Mesendoderm (in vitro differentiated cells): ENCODE data around the gene TBX2.
A peak's percentile ranks its signal among the peaks of the same experiment; 100 is the strongest.

Experiments
- DNase-seq: peaks from one replicate; pipeline ENCODE4 v3.0.0; 2013
- H2AK5ac ChIP-seq: 2 replicates; pipeline ENCODE4 v1.6.1; 2013; ENCODE audit warnings: low read length, inconsistent platforms
- H2BK120ac ChIP-seq: 2 replicates; pipeline ENCODE4 v1.6.1; 2013; ENCODE audit warnings: low read depth, mild to moderate bottlenecking, low read length, moderate library complexity, mixed read lengths
- H2BK15ac ChIP-seq: replicated peaks from 2 replicates; pipeline ENCODE4 v1.6.1; 2013; ENCODE audit warnings: low read depth, mild to moderate bottlenecking, moderate library complexity
- H2BK5ac ChIP-seq: 2 replicates; pipeline ENCODE4 v1.6.1; 2013; ENCODE audit warnings: low read length, inconsistent platforms
- H3K18ac ChIP-seq: 2 replicates; pipeline ENCODE4 v1.6.1; 2013; ENCODE audit warnings: mild to moderate bottlenecking, low read length, mixed read lengths
- H3K23ac ChIP-seq: one replicate; pipeline ENCODE4 v1.6.1; 2013; ENCODE audit warnings: low read length
- H3K27ac ChIP-seq: 2 replicates; pipeline ENCODE4 v1.5.1; 2013; ENCODE audit warnings: low read depth, mild to moderate bottlenecking, inconsistent platforms, low read length, moderate library complexity
- H3K27me3 ChIP-seq: 2 replicates; pipeline ENCODE4 v1.6.1; 2013; ENCODE audit warnings: low read length, control low read depth, mild to moderate bottlenecking, inconsistent platforms; ENCODE audit not compliant: insufficient read depth, poor library complexity
- H3K36me3 ChIP-seq: 2 replicates; pipeline ENCODE4 v1.6.1; 2013; ENCODE audit warnings: low read length, inconsistent platforms; ENCODE audit not compliant: control insufficient read depth, insufficient read depth
- H3K4ac ChIP-seq: one replicate; pipeline ENCODE4 v1.6.1; 2013; ENCODE audit warnings: low read depth, mild to moderate bottlenecking, low read length, moderate library complexity
- H3K4me1 ChIP-seq: 2 replicates; pipeline ENCODE4 v1.6.1; 2013; ENCODE audit warnings: low read depth, low read length, inconsistent platforms; ENCODE audit not compliant: control insufficient read depth
- H3K4me2 ChIP-seq: 2 replicates; pipeline ENCODE4 v1.6.1; 2013; ENCODE audit warnings: low read length
- H3K4me3 ChIP-seq: 2 replicates; pipeline ENCODE4 v1.5.1; 2013; ENCODE audit warnings: mild to moderate bottlenecking, low read length
- H3K56ac ChIP-seq: one replicate; pipeline ENCODE4 v1.6.1; 2013; ENCODE audit warnings: low read length
- H3K79me1 ChIP-seq: 2 replicates; pipeline ENCODE4 v1.6.1; 2013; ENCODE audit warnings: low read length, inconsistent platforms
- H3K79me2 ChIP-seq: 2 replicates; pipeline ENCODE4 v1.6.1; 2013; ENCODE audit warnings: mild to moderate bottlenecking, low read length; ENCODE audit not compliant: control insufficient read depth, insufficient read depth
- H3K9ac ChIP-seq: 2 replicates; pipeline ENCODE4 v1.6.1; 2013; ENCODE audit warnings: low read length, inconsistent platforms
- H4K5ac ChIP-seq: one replicate; pipeline ENCODE4 v1.6.1; 2013; ENCODE audit warnings: low read length
- H4K8ac ChIP-seq: one replicate; pipeline ENCODE4 v1.6.1; 2013; ENCODE audit warnings: low read depth, mild to moderate bottlenecking, control low read depth, low read length, moderate library complexity
- WGBS: extraction: QIAGEN DNeasy Blood & Tissue Kit; methylation state at CpG from one replicate; pipeline ENCODE4 v1.1.7; 2013; ENCODE audit warnings: low lambda C conversion rate, missing lambda C conversion rate; ENCODE audit not compliant: insufficient coverage; ENCODE audit errors: extremely low coverage; 5-methylcytosine and 5-hydroxymethylcytosine counted together

TBX2 gene

DNA sequence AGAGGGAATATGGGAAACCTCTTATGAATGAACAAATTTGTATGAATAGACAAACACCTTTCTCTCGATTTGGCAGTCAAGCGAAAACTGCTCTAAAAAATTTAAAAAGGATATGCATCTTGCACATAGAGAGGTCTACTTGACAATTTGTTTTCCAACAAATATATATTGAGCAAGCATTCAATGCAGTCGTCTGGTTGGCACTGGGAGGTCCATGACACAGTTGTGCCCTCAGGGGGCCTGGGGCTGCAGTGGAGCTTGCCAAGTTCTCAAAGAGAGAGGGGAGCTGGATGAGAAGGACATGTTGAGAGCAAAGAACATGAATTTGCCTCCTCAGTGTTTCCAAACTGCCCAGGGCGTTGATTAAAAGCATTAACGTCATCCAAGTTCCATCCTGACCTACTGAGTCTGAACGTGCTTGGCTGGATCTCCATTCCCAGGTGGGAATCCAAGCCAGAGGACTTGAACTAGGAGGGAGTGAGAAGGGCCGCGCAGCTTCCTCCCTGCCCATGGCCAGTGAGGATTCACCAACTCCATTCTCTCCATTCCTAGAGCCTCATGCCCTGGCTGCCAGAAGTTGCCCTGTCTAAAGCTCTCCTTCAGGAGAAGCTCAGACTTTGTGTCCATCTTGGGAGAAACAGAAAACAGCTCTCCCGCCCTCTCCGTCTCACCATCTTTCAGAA, 24.5 kb downstream of the TBX2 start:
- H4K8ac ChIP-seq, result no peak overlapping the region
- no peak overlapping the region for H2BK120ac ChIP-seq
- no peak overlapping the region for H2BK15ac ChIP-seq
- H3K79me2 ChIP-seq, result no peaks in the 10 kb centered on the region
- H3K4ac ChIP-seq, result no peak overlapping the region
- no peak overlapping the region for H3K27ac ChIP-seq
- no peak overlapping the region for H3K18ac ChIP-seq
- no peaks in the 10 kb centered on the region for H3K36me3 ChIP-seq
- no peaks in the 10 kb centered on the region for H3K79me1 ChIP-seq
- no peak overlapping the region for H2AK5ac ChIP-seq
- no peak overlapping the region for H4K5ac ChIP-seq
- no peaks in the 10 kb centered on the region for H3K27me3 ChIP-seq
- H3K23ac ChIP-seq, result no peak overlapping the region
- H3K4me1 ChIP-seq, result no peaks in the 10 kb centered on the region
- H3K56ac ChIP-seq, result no peak overlapping the region
- H2BK5ac ChIP-seq, result no peak overlapping the region
- no peak overlapping the region for H3K4me3 ChIP-seq
- no peak for DNase-seq
- no peak overlapping the region for H3K4me2 ChIP-seq
- no peak overlapping the region for H3K9ac ChIP-seq
- WGBS, result no CpG with 5 or more reads among the region's 10 CpGs

DNA sequence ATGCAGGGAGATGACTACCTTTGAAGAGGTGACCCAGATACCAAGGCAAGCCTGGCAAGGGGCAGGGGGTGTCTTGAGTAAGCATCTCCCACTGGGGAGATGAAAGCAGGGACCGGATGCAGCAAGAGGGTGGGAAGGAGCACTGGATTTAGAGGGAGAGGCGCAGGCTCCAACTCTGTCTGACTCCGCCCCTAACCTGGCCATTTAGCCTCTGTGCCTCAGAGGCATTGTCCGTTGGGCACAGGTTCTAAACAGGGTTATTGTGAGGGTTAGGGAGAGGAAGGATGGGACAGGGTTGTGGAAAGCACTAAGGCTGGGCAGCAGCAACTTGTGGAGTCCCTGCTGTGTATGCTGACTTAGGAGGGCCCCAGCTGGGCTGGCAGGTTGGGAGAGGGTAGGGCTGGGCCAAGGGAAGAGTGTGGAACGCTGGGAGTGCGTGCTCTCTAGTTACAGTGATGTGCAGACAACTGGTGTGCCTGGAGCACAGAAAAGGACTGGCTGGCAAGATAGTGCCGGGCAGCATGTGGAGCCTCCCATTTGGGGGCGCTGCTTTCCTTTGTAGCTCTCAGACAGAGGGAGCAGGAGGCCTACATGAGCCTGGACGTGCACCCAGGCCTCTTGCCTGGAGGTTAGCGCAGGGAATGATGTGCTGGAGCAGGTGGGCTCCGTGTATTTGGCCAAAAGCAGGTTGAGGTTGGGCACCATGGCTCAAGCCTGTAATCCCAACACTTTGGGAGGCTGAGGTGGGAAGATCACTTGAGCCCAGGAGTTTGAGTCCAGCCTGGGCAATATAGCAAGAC, 26.2 kb downstream of the TBX2 start:
- H3K4ac ChIP-seq, result no peak overlapping the region
- no peak overlapping the region for H2AK5ac ChIP-seq
- no peak overlapping the region for H3K27ac ChIP-seq
- no peaks in the 10 kb centered on the region for H3K27me3 ChIP-seq
- no peaks in the 10 kb centered on the region for H3K4me1 ChIP-seq
- peak overlapping the region; percentile 15 for H3K56ac ChIP-seq
- H3K4me3 ChIP-seq, result no peak overlapping the region
- H3K4me2 ChIP-seq, result no peak overlapping the region
- H3K18ac ChIP-seq, result no peak overlapping the region
- no peak overlapping the region for H2BK5ac ChIP-seq
- no peaks in the 10 kb centered on the region for H3K36me3 ChIP-seq
- DNase-seq, result peak; percentile 72
- WGBS, result no CpG with 5 or more reads among the region's 11 CpGs
- no peak overlapping the region for H2BK120ac ChIP-seq
- no peak overlapping the region for H2BK15ac ChIP-seq
- H3K23ac ChIP-seq, result no peak overlapping the region
- H3K79me1 ChIP-seq, result no peaks in the 10 kb centered on the region
- no peak overlapping the region for H4K8ac ChIP-seq
- no peak overlapping the region for H4K5ac ChIP-seq
- H3K79me2 ChIP-seq, result no peaks in the 10 kb centered on the region
- H3K9ac ChIP-seq, result no peak overlapping the region

DNA sequence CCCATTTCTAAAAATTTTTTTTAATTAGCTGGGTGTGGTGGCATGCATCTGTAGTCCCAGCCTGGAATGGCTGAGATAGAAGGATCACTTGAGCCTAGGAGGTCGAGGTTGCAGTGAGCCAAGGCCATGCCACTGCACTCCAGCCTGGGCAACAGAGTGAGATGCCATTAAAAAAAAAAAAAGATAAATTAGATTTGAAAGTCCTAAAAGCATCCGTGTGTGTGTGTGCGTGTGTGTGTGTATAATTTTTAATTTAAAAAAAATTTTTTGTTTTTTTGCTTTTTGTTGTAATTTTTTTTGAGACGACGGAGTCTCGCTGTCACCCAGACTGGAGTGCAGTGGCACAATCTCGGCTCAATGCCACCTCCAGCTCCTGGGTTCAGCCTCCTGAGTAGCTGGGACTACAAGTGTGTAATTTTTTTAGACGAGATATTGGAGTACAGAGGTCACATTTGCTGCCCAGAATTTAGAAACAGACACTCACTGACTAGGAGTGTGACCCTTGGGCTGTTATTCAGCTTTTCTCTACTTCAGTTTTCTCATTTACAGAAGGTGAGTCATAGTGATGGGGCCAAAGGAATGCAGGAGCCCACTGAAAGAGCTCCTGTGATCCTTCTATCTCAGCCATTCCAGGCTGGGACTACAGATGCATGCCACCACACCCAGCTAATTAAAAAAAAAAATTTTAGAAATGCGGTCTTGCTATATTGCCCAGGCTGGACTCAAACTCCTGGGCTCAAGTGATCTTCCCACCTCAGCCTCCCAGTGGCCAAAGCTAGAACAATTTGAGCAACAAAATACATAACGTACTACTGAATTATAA, 27.1 kb downstream of the TBX2 start:
- H2BK120ac ChIP-seq, result no peak overlapping the region

DNA sequence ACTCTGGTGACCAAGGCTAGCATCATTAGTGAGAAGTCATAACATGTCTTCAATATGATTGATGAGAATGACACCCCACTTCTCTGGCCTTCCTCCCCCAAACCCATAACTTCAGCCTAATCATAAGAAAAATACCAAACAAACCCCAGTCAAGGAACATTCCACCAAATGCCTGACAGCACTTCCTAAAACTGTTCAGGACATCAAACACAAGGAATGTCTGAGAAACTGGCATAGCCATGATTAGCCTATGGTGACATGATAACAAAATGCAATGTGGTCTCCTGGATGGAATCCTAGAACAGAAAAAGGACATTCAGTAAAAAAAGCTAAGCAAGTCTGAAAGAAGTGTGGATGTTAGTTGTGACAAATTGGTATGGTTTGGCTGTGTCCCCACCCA, 27.9 kb downstream of the TBX2 start:
- Histone ChIP-seq H2BK5ac (no peak overlapping the region), H3K23ac (no peak overlapping the region), H3K4ac (no peak overlapping the region), H3K4me2 (no peak overlapping the region), H3K4me1 (no peaks in the 10 kb centered on the region), H4K5ac (no peak overlapping the region), H3K4me3 (no peak overlapping the region), H4K8ac (no peak overlapping the region), H3K56ac (no peak overlapping the region), H3K27ac (no peak overlapping the region), H3K18ac (no peak overlapping the region), H2BK120ac (no peak overlapping the region), H3K79me1 (no peaks in the 10 kb centered on the region), H3K27me3 (no peaks in the 10 kb centered on the region), H2AK5ac (no peak overlapping the region), H3K36me3 (no peaks in the 10 kb centered on the region), H3K79me2 (no peaks in the 10 kb centered on the region), H3K9ac (no peak overlapping the region), H2BK15ac (no peak overlapping the region)
- no peak for DNase-seq

More for the DNA sequence above, 27.1 kb downstream of the TBX2 start:
- Histone ChIP-seq H3K4me2 (no peak overlapping the region), H3K79me2 (no peaks in the 10 kb centered on the region), H2BK15ac (no peak overlapping the region), H3K56ac (no peak overlapping the region), H3K9ac (no peak overlapping the region), H3K36me3 (no peaks in the 10 kb centered on the region), H3K23ac (no peak overlapping the region), H3K4me3 (no peak overlapping the region), H3K4me1 (no peaks in the 10 kb centered on the region), H4K8ac (no peak overlapping the region), H3K4ac (no peak overlapping the region), H3K27ac (no peak overlapping the region), H3K79me1 (no peaks in the 10 kb centered on the region), H3K18ac (no peak overlapping the region), H4K5ac (no peak overlapping the region), H3K27me3 (no peaks in the 10 kb centered on the region), H2BK5ac (no peak overlapping the region), H2AK5ac (no peak overlapping the region)
- WGBS, result 100% methylated on average over 2 of the region's 10 CpGs
- no peak for DNase-seq

DNA sequence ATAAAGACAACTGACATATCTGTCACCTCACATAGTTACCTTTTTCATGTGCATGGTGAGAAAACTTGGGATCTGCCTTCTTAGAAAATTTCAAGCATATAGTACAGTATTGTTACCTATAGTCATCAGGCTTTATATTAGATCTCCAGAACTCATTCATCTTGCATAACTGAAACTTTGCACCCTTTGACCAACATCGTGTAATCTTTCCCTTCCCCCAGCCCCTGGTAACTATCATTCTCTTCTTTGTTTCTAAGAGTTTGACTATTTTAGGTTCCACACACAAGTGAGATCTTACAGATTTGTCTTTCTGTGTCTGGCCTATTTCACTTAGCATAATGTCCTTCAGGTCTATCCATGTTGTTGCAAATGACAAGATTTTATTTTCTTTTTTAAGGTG, 29.6 kb downstream of the TBX2 start:
- Histone ChIP-seq H2BK5ac (no peak overlapping the region), H3K4me3 (no peak overlapping the region), H2BK120ac (no peak overlapping the region), H2BK15ac (no peak overlapping the region), H3K4ac (no peak overlapping the region), H3K9ac (no peak overlapping the region), H3K18ac (no peak overlapping the region), H3K23ac (no peak overlapping the region), H3K79me1 (no peaks in the 10 kb centered on the region), H3K36me3 (no peaks in the 10 kb centered on the region), H3K79me2 (no peaks in the 10 kb centered on the region), H3K27me3 (no peaks in the 10 kb centered on the region), H4K8ac (no peak overlapping the region), H4K5ac (no peak overlapping the region), H3K4me1 (no peaks in the 10 kb centered on the region), H3K56ac (no peak overlapping the region), H3K27ac (no peak overlapping the region), H3K4me2 (no peak overlapping the region), H2AK5ac (no peak overlapping the region)
- WGBS, result no CpG with 5 or more reads among the region's 1 CpG
- DNase-seq, result no peak
